ENCODE data around the gene FBXL2.

The FBXL2 gene

GRCh38 chr3:33355611-33356010, 78.4 kb downstream of the FBXL2 start:
- Histone ChIP-seq H3K9ac (no peak overlapping the region), H3K27ac (no peak overlapping the region), H3K4me2 (no peak overlapping the region), H3K9me3 (no peaks in the 10 kb centered on the region), H3K27me3 (no peaks in the 10 kb centered on the region), H3K4me3 (no peak overlapping the region), H4K20me1 (no peaks in the 10 kb centered on the region), H3K4me1 (no peaks in the 10 kb centered on the region), H3K36me3 (no peaks in the 10 kb centered on the region)
- TF ChIP-seq Cebpa-rat (IDR thresholded peaks at IDR 0.05): no peak

GRCh38 chr3:33358172-33358781, 81.0 kb downstream of the FBXL2 start:
- H3K27me3 ChIP-seq: no peaks in the 10 kb centered on the region
- no peak overlapping the region for H3K4me2 ChIP-seq
- H3K36me3 ChIP-seq: no peaks in the 10 kb centered on the region
- no peaks in the 10 kb centered on the region for H3K4me1 ChIP-seq
- H4K20me1 ChIP-seq: no peaks in the 10 kb centered on the region
- no peak overlapping the region for H3K4me3 ChIP-seq
- no peak overlapping the region for H3K27ac ChIP-seq
- no peaks in the 10 kb centered on the region for H3K9me3 ChIP-seq
- H3K9ac ChIP-seq: no peak overlapping the region
- no peak for TF ChIP-seq Cebpa-rat (IDR thresholded peaks at IDR 0.05)

GRCh38 chr3:33360136-33360825, 83.0 kb downstream of the FBXL2 start:
- no peaks in the 10 kb centered on the region for H3K27me3 ChIP-seq
- H3K4me3 ChIP-seq: no peak overlapping the region
- H3K27ac ChIP-seq: no peak overlapping the region
- H4K20me1 ChIP-seq: no peaks in the 10 kb centered on the region
- no peaks in the 10 kb centered on the region for H3K36me3 ChIP-seq
- H3K9me3 ChIP-seq: no peaks in the 10 kb centered on the region
- no peak overlapping the region for H3K9ac ChIP-seq
- TF ChIP-seq Cebpa-rat (IDR thresholded peaks at IDR 0.05): no peak
- no peaks in the 10 kb centered on the region for H3K4me1 ChIP-seq
- H3K4me2 ChIP-seq: no peak overlapping the region

GRCh38 chr3:33363113-33363800, 86.0 kb downstream of the FBXL2 start:
- H3K4me3 ChIP-seq: no peak overlapping the region
- no peak overlapping the region for H3K4me2 ChIP-seq
- H3K9me3 ChIP-seq: no peaks in the 10 kb centered on the region
- H3K4me1 ChIP-seq: no peaks in the 10 kb centered on the region
- no peaks in the 10 kb centered on the region for H3K27me3 ChIP-seq
- H3K27ac ChIP-seq: no peak overlapping the region
- no peak for TF ChIP-seq Cebpa-rat (IDR thresholded peaks at IDR 0.05)
- H3K9ac ChIP-seq: no peak overlapping the region
- H4K20me1 ChIP-seq: no peaks in the 10 kb centered on the region
- no peaks in the 10 kb centered on the region for H3K36me3 ChIP-seq

GRCh38 chr3:33364060-33364459, 86.8 kb downstream of the FBXL2 start:
- Histone ChIP-seq H3K4me3 (no peak overlapping the region), H4K20me1 (no peaks in the 10 kb centered on the region), H3K27me3 (no peaks in the 10 kb centered on the region), H3K9me3 (no peaks in the 10 kb centered on the region), H3K4me2 (no peak overlapping the region), H3K9ac (no peak overlapping the region), H3K27ac (no peak overlapping the region), H3K36me3 (no peaks in the 10 kb centered on the region), H3K4me1 (no peaks in the 10 kb centered on the region)
- TF ChIP-seq Cebpa-rat (IDR thresholded peaks at IDR 0.05): no peak

GRCh38 chr3:33364531-33365128, 87.4 kb downstream of the FBXL2 start:
- no peaks in the 10 kb centered on the region for H3K9me3 ChIP-seq
- TF ChIP-seq Cebpa-rat (IDR thresholded peaks at IDR 0.05): no peak
- no peaks in the 10 kb centered on the region for H3K36me3 ChIP-seq
- no peak overlapping the region for H3K9ac ChIP-seq
- no peak overlapping the region for H3K4me3 ChIP-seq
- H4K20me1 ChIP-seq: no peaks in the 10 kb centered on the region
- H3K27ac ChIP-seq: no peak overlapping the region
- H3K27me3 ChIP-seq: no peaks in the 10 kb centered on the region
- H3K4me2 ChIP-seq: no peak overlapping the region
- H3K4me1 ChIP-seq: no peaks in the 10 kb centered on the region

GRCh38 chr3:33372218-33373081, 95.2 kb downstream of the FBXL2 start:
- TF ChIP-seq Cebpa-rat (IDR thresholded peaks at IDR 0.05): no peak
- Histone ChIP-seq H3K27ac (no peak overlapping the region), H3K4me2 (no peak overlapping the region), H3K4me3 (no peak overlapping the region), H4K20me1 (no peaks in the 10 kb centered on the region), H3K36me3 (no peaks in the 10 kb centered on the region), H3K27me3 (no peaks in the 10 kb centered on the region), H3K9me3 (peaks cover 15% of the 10 kb centered on the region), H3K4me1 (no peaks in the 10 kb centered on the region), H3K9ac (no peak overlapping the region)

GRCh38 chr3:33373082-33373437, 95.8 kb downstream of the FBXL2 start:
- Histone ChIP-seq H4K20me1 (no peaks in the 10 kb centered on the region), H3K27ac (no peak overlapping the region), H3K9ac (no peak overlapping the region), H3K4me3 (no peak overlapping the region), H3K9me3 (peaks cover 15% of the 10 kb centered on the region), H3K4me1 (no peaks in the 10 kb centered on the region), H3K27me3 (no peaks in the 10 kb centered on the region), H3K36me3 (no peaks in the 10 kb centered on the region), H3K4me2 (no peak overlapping the region)
- TF ChIP-seq Cebpa-rat (IDR thresholded peaks at IDR 0.05): no peak

- no peak overlapping the region for H3K27ac ChIP-seq
- no peak overlapping the region for H3K4me2 ChIP-seq
- H3K9ac ChIP-seq: no peak overlapping the region
- no peak for TF ChIP-seq Cebpa-rat (IDR thresholded peaks at IDR 0.05)
- no peaks in the 10 kb centered on the region for H4K20me1 ChIP-seq
- no peaks in the 10 kb centered on the region for H3K9me3 ChIP-seq
- no peaks in the 10 kb centered on the region for H3K27me3 ChIP-seq
- H3K4me1 ChIP-seq: no peaks in the 10 kb centered on the region
- no peaks in the 10 kb centered on the region for H3K36me3 ChIP-seq
- H3K4me3 ChIP-seq: no peak overlapping the region
Observed at GRCh38 chr3:33377489-33377888, 100.2 kb downstream of the FBXL2 start.

All from BLaER1 (cell line).